ENCODE data around the gene PRXL2B.

GRCh38 chr1:2628191-2628932 is 41.8 kb downstream of the PRXL2B start:
- TF ChIP-seq PKNOX1 (IDR thresholded peaks at IDR 0.05) (no peak), L3MBTL2 (conservative IDR thresholded peaks at IDR 0.05) (no peak), NFRKB (IDR thresholded peaks at IDR 0.05) (no peak), ARNT (IDR thresholded peaks at IDR 0.05) (no peak), FOXA1 (IDR thresholded peaks at IDR 0.05) (no peak), SP1 (IDR thresholded peaks at IDR 0.05) (no peak), SUZ12 (IDR thresholded peaks at IDR 0.05) (no peak), BHLHE40 (IDR thresholded peaks at IDR 0.05; ENCODE audit: borderline replicate concordance) (no peak), ELF4 (IDR thresholded peaks at IDR 0.05) (no peak), FOXK2 (IDR thresholded peaks at IDR 0.05) (no peak), FOXM1 (IDR thresholded peaks at IDR 0.05; ENCODE audit: borderline replicate concordance) (no peak), ZNF384 (IDR thresholded peaks at IDR 0.05) (no peak), LEF1 (IDR thresholded peaks at IDR 0.05; ENCODE audit: borderline replicate concordance) (no peak)

All from HEK293T (cell line).